DND-41 (cell line): Measurements from ENCODE around the gene LYAR.
"Not testable (repeated sequence)": the region's sequence is repeated elsewhere in the genome, so short reads cannot be mapped to it uniquely, and the experiment has no call there.

ENCODE experiments used
- EZH2 ChIP-seq: IDR thresholded peaks from 3 replicates; pipeline ENCODE4 v1.6.1; 2012; ENCODE audit warnings: borderline replicate concordance, low read depth, mild to moderate bottlenecking, moderate library complexity, low read length, inconsistent platforms; ENCODE audit not compliant: severe bottlenecking
- TF ChIP-seq, protein P1 (sequence below): IDR thresholded peaks from 2 replicates; pipeline ENCODE4 v1.5.1; 2012; ENCODE audit warnings: borderline replicate concordance, low read length, moderate library complexity, mild to moderate bottlenecking; ENCODE audit not compliant: poor library complexity, severe bottlenecking; ENCODE audit errors: extremely low read depth

GRCh38 chr4:4239551-4239950 is 50.4 kb downstream of the LYAR start:
- TF ChIP-seq, protein P1, sequence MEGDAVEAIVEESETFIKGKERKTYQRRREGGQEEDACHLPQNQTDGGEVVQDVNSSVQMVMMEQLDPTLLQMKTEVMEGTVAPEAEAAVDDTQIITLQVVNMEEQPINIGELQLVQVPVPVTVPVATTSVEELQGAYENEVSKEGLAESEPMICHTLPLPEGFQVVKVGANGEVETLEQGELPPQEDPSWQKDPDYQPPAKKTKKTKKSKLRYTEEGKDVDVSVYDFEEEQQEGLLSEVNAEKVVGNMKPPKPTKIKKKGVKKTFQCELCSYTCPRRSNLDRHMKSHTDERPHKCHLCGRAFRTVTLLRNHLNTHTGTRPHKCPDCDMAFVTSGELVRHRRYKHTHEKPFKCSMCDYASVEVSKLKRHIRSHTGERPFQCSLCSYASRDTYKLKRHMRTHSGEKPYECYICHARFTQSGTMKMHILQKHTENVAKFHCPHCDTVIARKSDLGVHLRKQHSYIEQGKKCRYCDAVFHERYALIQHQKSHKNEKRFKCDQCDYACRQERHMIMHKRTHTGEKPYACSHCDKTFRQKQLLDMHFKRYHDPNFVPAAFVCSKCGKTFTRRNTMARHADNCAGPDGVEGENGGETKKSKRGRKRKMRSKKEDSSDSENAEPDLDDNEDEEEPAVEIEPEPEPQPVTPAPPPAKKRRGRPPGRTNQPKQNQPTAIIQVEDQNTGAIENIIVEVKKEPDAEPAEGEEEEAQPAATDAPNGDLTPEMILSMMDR = not testable (repeated sequence)
- not testable (repeated sequence) for TF ChIP-seq EZH2
